H9 (cell line): ENCODE data around the gene SPNS3. TPM values are rescaled to one million over a fixed set of nuclear protein-coding genes. Genes with fewer than 3 reads are reported as not detected.

Experiments used
- DNase-seq: peaks from one replicate; pipeline ENCODE4 v3.0.0-alpha.2; 2017
- H2AFZ ChIP-seq: one replicate; pipeline ENCODE4 v1.6.1; 2013; ENCODE audit warnings: mild to moderate bottlenecking, low read length, control low read depth, moderate library complexity
- H2AK5ac ChIP-seq: 2 replicates; pipeline ENCODE4 v1.6.1; 2013; ENCODE audit warnings: low read length, control low read depth, mixed read lengths; ENCODE audit not compliant: insufficient read length
- H2BK120ac ChIP-seq: one replicate; pipeline ENCODE4 v1.6.1; 2013; ENCODE audit warnings: low read depth, mild to moderate bottlenecking, low read length, control low read depth, inconsistent platforms; ENCODE audit not compliant: poor library complexity, severe bottlenecking
- H2BK12ac ChIP-seq: 2 replicates; pipeline ENCODE4 v1.6.1; 2013; ENCODE audit warnings: low read length, control low read depth, mixed read lengths, low read depth; ENCODE audit not compliant: insufficient read length
- H2BK15ac ChIP-seq: 2 replicates; pipeline ENCODE4 v1.6.1; 2013; ENCODE audit warnings: low read depth, low read length, control low read depth
- H2BK20ac ChIP-seq: one replicate; pipeline ENCODE4 v1.6.1; 2013; ENCODE audit warnings: low read depth, mild to moderate bottlenecking, low read length, control low read depth, inconsistent platforms; ENCODE audit not compliant: poor library complexity, severe bottlenecking
- H2BK5ac ChIP-seq: 2 replicates; pipeline ENCODE4 v1.6.1; 2013; ENCODE audit warnings: low read length, control low read depth, mixed read lengths; ENCODE audit not compliant: insufficient read length
- H3K14ac ChIP-seq: 2 replicates; pipeline ENCODE4 v1.6.1; 2013; ENCODE audit warnings: low read length, control low read depth; ENCODE audit not compliant: insufficient read depth
- H3K18ac ChIP-seq: 2 replicates; pipeline ENCODE4 v1.6.1; 2013; ENCODE audit warnings: low read depth, mild to moderate bottlenecking, mixed read lengths, low read length, control low read depth; ENCODE audit not compliant: insufficient read length
- H3K23ac ChIP-seq: 2 replicates; pipeline ENCODE4 v1.6.1; 2013; ENCODE audit warnings: low read length, control low read depth, mixed read lengths, low read depth; ENCODE audit not compliant: insufficient read length
- H3K23me2 ChIP-seq: 2 replicates; pipeline ENCODE4 v1.6.1; 2013; ENCODE audit warnings: low read depth, mild to moderate bottlenecking, mixed read lengths, low read length, control low read depth; ENCODE audit not compliant: insufficient read length, poor library complexity, severe bottlenecking
- H3K27ac ChIP-seq: 2 replicates; pipeline ENCODE4 v1.5.1; 2013; ENCODE audit warnings: low read length, control low read depth, mixed read lengths, low read depth; ENCODE audit not compliant: insufficient read length
- H3K27me3 ChIP-seq: 2 replicates; pipeline ENCODE4 v1.6.1; 2013; ENCODE audit warnings: low read length, control low read depth, inconsistent platforms; ENCODE audit not compliant: insufficient read depth
- H3K4ac ChIP-seq: 2 replicates; pipeline ENCODE4 v1.6.1; 2013; ENCODE audit warnings: low read depth, mild to moderate bottlenecking, control low read depth, inconsistent platforms, low read length, moderate library complexity
- H3K4me1 ChIP-seq: 2 replicates; pipeline ENCODE4 v1.6.1; 2013; ENCODE audit warnings: low read length, control low read depth, inconsistent platforms; ENCODE audit not compliant: insufficient read depth
- H3K4me2 ChIP-seq: 2 replicates; pipeline ENCODE4 v1.6.1; 2013; ENCODE audit warnings: low read length, control low read depth, mixed read lengths; ENCODE audit not compliant: insufficient read length, insufficient read depth
- H3K56ac ChIP-seq: 2 replicates; pipeline ENCODE4 v1.6.1; 2013; ENCODE audit warnings: low read depth, mild to moderate bottlenecking, mixed read lengths, low read length, control low read depth; ENCODE audit not compliant: insufficient read length
- H3K79me1 ChIP-seq: 2 replicates; pipeline ENCODE4 v1.6.1; 2013; ENCODE audit warnings: low read depth, mild to moderate bottlenecking, moderate library complexity, low read length, control low read depth, inconsistent platforms; ENCODE audit not compliant: insufficient read depth, poor library complexity, severe bottlenecking
- H3K79me2 ChIP-seq: 2 replicates; pipeline ENCODE4 v1.6.1; 2013; ENCODE audit warnings: low read length, control low read depth, inconsistent platforms; ENCODE audit not compliant: insufficient read depth
- H3K9ac ChIP-seq: 2 replicates; pipeline ENCODE4 v1.6.1; 2013; ENCODE audit warnings: low read length, control low read depth, mixed read lengths; ENCODE audit not compliant: insufficient read length; ENCODE audit errors: extremely low read depth
- H3K9me3 ChIP-seq: one replicate; pipeline ENCODE4 v1.6.1; 2013; ENCODE audit warnings: low read depth, low read length, inconsistent platforms; ENCODE audit not compliant: control insufficient read depth
- H3T11ph ChIP-seq: one replicate; pipeline ENCODE4 v1.6.1; 2013; ENCODE audit warnings: mild to moderate bottlenecking, low read length, control low read depth, inconsistent platforms
- H4K20me1 ChIP-seq: one replicate; pipeline ENCODE4 v1.6.1; 2013; ENCODE audit not compliant: control insufficient read depth, insufficient read length, insufficient read depth
- H4K5ac ChIP-seq: 2 replicates; pipeline ENCODE4 v1.6.1; 2013; ENCODE audit warnings: low read depth, mild to moderate bottlenecking, mixed read lengths, low read length, control low read depth; ENCODE audit not compliant: insufficient read length
- H4K8ac ChIP-seq: replicated peaks from 2 replicates; pipeline ENCODE4 v1.6.1; 2013; ENCODE audit warnings: low read length, control low read depth, mixed read lengths, low read depth; ENCODE audit not compliant: insufficient read length
- H4K91ac ChIP-seq: 2 replicates; pipeline ENCODE4 v1.6.1; 2013; ENCODE audit warnings: low read depth, mild to moderate bottlenecking, moderate library complexity, mixed read lengths, low read length, control low read depth; ENCODE audit not compliant: insufficient read length
- H3K27ac Mint-ChIP-seq, 3 experiments: 2 replicates in 2 of 3; 3 replicates in 1 of 3; pipeline ENCODE4 v1.8.0; 2020 to 2021; ENCODE audit warnings: mixed read lengths in 3 of 3, mild to moderate bottlenecking in 1 of 3, moderate library complexity in 1 of 3
- H3K27me3 Mint-ChIP-seq: 2 replicates; pipeline ENCODE4 v1.8.0; 2021; ENCODE audit warnings: low read depth, mild to moderate bottlenecking, moderate library complexity, mixed read lengths
- H3K36me3 Mint-ChIP-seq, 3 experiments: 2 replicates in 2 of 3; 3 replicates in 1 of 3; pipeline ENCODE4 v1.8.0; 2020 to 2021; ENCODE audit warnings: low read depth in 3 of 3, mixed read lengths in 3 of 3; ENCODE audit not compliant: insufficient read depth in 1 of 3
- H3K4me1 Mint-ChIP-seq, 2 experiments: 2 replicates each; pipeline ENCODE4 v1.8.0; 2020; ENCODE audit warnings: mixed read lengths in 2 of 2
- H3K4me3 Mint-ChIP-seq, 2 experiments: 2 replicates in 1 of 2; 3 replicates in 1 of 2; pipeline ENCODE4 v1.8.0; 2020 to 2021; ENCODE audit warnings: mild to moderate bottlenecking in 2 of 2, mixed read lengths in 2 of 2, moderate library complexity in 1 of 2
- H3K9me3 Mint-ChIP-seq, 2 experiments: 2 replicates in 1 of 2; 3 replicates in 1 of 2; pipeline ENCODE4 v1.8.0; 2020; ENCODE audit warnings: mild to moderate bottlenecking in 2 of 2, mixed read lengths in 2 of 2, moderate library complexity in 1 of 2
- CTCF ChIP-seq: fragments of 200-600 bp; sonication (generic); conservative IDR thresholded peaks from 3 replicates; pipeline ENCODE4 v1.8.0; 2021; ENCODE audit warnings: antibody characterized with exemption, mild to moderate bottlenecking
- WGBS: extraction: QIAGEN DNeasy Blood & Tissue Kit; methylation state at CpG from one replicate; pipeline ENCODE4 v1.1.7; 2013; ENCODE audit warnings: missing lambda C conversion rate, low lambda C conversion rate, mixed read lengths; ENCODE audit not compliant: insufficient read length; ENCODE audit errors: extremely low coverage; 5-methylcytosine and 5-hydroxymethylcytosine counted together
- total RNA-seq: library from RNA; stranded (reverse); gene quantifications from 2 replicates; pipeline ENCODE4 v1.2.1, GENCODE V29; 2021

The SPNS3 gene
- total RNA-seq, 1 experiment from 2014 or later: not detected

- no peaks in the 10 kb centered on the region for H3K79me1 ChIP-seq
- no peak for DNase-seq
- no peaks in the 10 kb centered on the region for H3K27me3 ChIP-seq
- H3K79me2 ChIP-seq: no peaks in the 10 kb centered on the region
- H3K4ac ChIP-seq: no peak overlapping the region
- Mint-ChIP-seq H3K27ac (no peak overlapping the region), H3K27me3 (no peaks in the 10 kb centered on the region), H3K4me1 (peaks cover 14 to 18% of the 10 kb centered on the region in 2 experiments), H3K4me3 (no peak overlapping the region), H3K36me3 (no peaks in the 10 kb centered on the region), H3K9me3 (no peaks in the 10 kb centered on the region)
- H3K18ac ChIP-seq: no peak overlapping the region
- no peak overlapping the region for H3K23ac ChIP-seq
- no peak for TF ChIP-seq CTCF
- H4K5ac ChIP-seq: no peak overlapping the region
- H3K4me2 ChIP-seq: no peak overlapping the region
- no peak overlapping the region for H2AK5ac ChIP-seq
- H3K27ac ChIP-seq: no peak overlapping the region
- H2BK12ac ChIP-seq: no peak overlapping the region
- no peak overlapping the region for H3T11ph ChIP-seq
- H3K56ac ChIP-seq: no peak overlapping the region
- H4K91ac ChIP-seq: no peak overlapping the region
- no CpG with 5 or more reads among the region's 6 CpGs for WGBS
- H3K9ac ChIP-seq: no peak overlapping the region
- H4K8ac ChIP-seq: no peak overlapping the region
- no peak overlapping the region for H2BK5ac ChIP-seq
- no peak overlapping the region for H2BK120ac ChIP-seq
- no peak overlapping the region for H2BK20ac ChIP-seq
- H2AFZ ChIP-seq: no peak overlapping the region
- H3K23me2 ChIP-seq: peaks cover 3% of the 10 kb centered on the region
- H3K14ac ChIP-seq: no peak overlapping the region
- H4K20me1 ChIP-seq: no peaks in the 10 kb centered on the region
- no peak overlapping the region for H2BK15ac ChIP-seq
- H3K9me3 ChIP-seq: no peaks in the 10 kb centered on the region
- H3K4me1 ChIP-seq: no peaks in the 10 kb centered on the region; the same call in 1 of the 2 replicates
These were observed 24.1 kb upstream of the SPNS3 start for GRCh38 chr17:4409659-4410058.
